Measurements from ENCODE around the gene ROPN1L. TPM values are rescaled to one million over a fixed set of nuclear protein-coding genes. Genes with fewer than 3 reads are reported as not detected.

The ROPN1L gene
- 2.1 to 2.4 TPM (median 2.3 TPM) in 5 replicates for total RNA-seq (2022; extraction: Qiagen RNA extraction)

DNA sequence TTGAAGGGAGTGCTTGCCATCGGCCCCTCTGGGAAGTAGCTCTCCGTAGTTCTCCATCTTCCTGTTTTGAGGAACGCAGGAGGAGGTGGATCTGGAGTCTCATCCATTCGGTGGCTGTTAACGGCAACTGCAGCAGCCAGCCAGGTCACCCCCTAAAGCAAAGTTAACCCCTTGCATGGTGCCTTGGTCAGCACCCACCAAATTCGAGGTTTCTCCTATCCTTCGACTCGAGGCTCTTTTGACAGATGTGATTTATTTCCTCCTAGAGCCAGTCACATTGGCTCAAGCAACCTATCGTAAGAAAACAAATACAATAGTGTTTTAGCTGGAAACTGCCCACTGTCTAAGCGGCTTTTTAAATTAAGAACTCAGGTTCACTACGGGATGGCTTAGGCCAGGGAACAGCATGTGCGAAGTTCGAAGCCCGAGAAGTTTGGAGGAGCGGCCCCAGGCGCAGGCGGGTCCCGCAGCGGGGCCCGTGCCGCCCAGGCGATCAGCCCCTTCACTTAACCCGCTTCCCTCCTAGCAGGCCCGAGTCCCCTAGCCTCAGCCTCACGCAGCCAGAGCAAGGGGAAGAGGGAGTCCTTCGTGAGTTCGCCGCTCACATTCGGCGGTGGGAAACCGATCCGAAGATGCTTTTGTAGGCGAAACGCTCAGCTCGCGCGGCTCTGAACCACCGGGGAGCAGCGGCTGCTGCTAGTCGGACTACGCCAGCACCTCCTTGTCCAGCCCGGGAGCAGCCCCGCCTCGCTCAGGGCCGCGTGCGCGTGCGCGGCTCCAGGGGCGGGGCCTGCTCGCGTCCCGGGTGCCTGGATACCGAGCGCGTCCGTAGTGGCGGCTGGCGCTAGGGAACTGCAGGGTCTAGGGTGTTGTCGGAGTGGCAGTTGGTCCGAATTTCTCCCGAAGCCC is at the start of gene ROPN1L:
TSS of gene ROPN1L (plus strand) at position 797 of the 909 bp plus-strand sequence. CDS start 289 bp downstream, outside the sequence.

Other genes starting within 250 kb of the ROPN1L start
- 11.2 to 16.3 TPM (median 11.7 TPM) in 5 replicates for gene ATPSCKMT, start 192.0 kb upstream of the ROPN1L start, total RNA-seq (2022; extraction: Qiagen RNA extraction)
- 475 to 758 TPM (median 501 TPM) in 5 replicates for gene CCT5, start 191.6 kb upstream of the ROPN1L start, total RNA-seq (2022; extraction: Qiagen RNA extraction)
- gene CMBL, start 134.0 kb upstream of the ROPN1L start, total RNA-seq (2022; extraction: Qiagen RNA extraction): 20.5 to 23.9 TPM (median 21.4 TPM) in 5 replicates
- gene MARCHF6, start 88.2 kb upstream of the ROPN1L start, total RNA-seq (2022; extraction: Qiagen RNA extraction): 54.8 to 73.9 TPM (median 70.1 TPM) in 5 replicates
- gene ANKRD33B, start 122.2 kb downstream of the ROPN1L start, total RNA-seq (2022; extraction: Qiagen RNA extraction): 10.2 to 11.6 TPM (median 10.6 TPM) in 5 replicates

Data from A549 treated with AZD2906 at 1 μM for 4 hours (cell line).